Measurements from ENCODE around the gene DUSP10.

The DUSP10 gene

GRCh38 chr1:221655766-221656305 lies 86.1 kb downstream of the DUSP10 start:
- Histone ChIP-seq H3K27me3 (ENCODE audit: insufficient read depth, low read depth) (no peaks in the 10 kb centered on the region), H3K9ac (no peak overlapping the region), H3K4me1 (ENCODE audit: low read depth, poor library complexity, severe bottlenecking) (no peaks in the 10 kb centered on the region), H3K27ac (no peak overlapping the region), H3K36me3 (ENCODE audit: insufficient read depth) (no peaks in the 10 kb centered on the region), H3K4me2 (no peak overlapping the region), H2AFZ (ENCODE audit: low read depth) (no peak overlapping the region), H3K4me3 (IDR thresholded peaks at IDR 0.05; ENCODE audit: insufficient read depth, low read depth, low read length) (no peak overlapping the region), H4K20me1 (ENCODE audit: insufficient read depth) (no peaks in the 10 kb centered on the region), H3K79me2 (ENCODE audit: insufficient read depth, low read depth) (no peaks in the 10 kb centered on the region)
- TF ChIP-seq, protein P1, sequence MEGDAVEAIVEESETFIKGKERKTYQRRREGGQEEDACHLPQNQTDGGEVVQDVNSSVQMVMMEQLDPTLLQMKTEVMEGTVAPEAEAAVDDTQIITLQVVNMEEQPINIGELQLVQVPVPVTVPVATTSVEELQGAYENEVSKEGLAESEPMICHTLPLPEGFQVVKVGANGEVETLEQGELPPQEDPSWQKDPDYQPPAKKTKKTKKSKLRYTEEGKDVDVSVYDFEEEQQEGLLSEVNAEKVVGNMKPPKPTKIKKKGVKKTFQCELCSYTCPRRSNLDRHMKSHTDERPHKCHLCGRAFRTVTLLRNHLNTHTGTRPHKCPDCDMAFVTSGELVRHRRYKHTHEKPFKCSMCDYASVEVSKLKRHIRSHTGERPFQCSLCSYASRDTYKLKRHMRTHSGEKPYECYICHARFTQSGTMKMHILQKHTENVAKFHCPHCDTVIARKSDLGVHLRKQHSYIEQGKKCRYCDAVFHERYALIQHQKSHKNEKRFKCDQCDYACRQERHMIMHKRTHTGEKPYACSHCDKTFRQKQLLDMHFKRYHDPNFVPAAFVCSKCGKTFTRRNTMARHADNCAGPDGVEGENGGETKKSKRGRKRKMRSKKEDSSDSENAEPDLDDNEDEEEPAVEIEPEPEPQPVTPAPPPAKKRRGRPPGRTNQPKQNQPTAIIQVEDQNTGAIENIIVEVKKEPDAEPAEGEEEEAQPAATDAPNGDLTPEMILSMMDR (conservative IDR thresholded peaks at IDR 0.05; ENCODE audit: low read depth, low read length) = no peak
